H9 (cell line): Measurements from ENCODE around the gene RNF125. TPM values are rescaled to one million over a fixed set of nuclear protein-coding genes. Genes with fewer than 3 reads are reported as not detected.
A peak's percentile ranks its signal among the peaks of the same experiment; 100 is the strongest.

ENCODE experiments used
- DNase-seq: peaks from one replicate; pipeline ENCODE4 v3.0.0-alpha.2; 2017
- H2AFZ ChIP-seq: one replicate; pipeline ENCODE4 v1.6.1; 2013; ENCODE audit warnings: mild to moderate bottlenecking, low read length, control low read depth, moderate library complexity
- H2AK5ac ChIP-seq: 2 replicates; pipeline ENCODE4 v1.6.1; 2013; ENCODE audit warnings: low read length, control low read depth, mixed read lengths; ENCODE audit not compliant: insufficient read length
- H2BK120ac ChIP-seq: one replicate; pipeline ENCODE4 v1.6.1; 2013; ENCODE audit warnings: low read depth, mild to moderate bottlenecking, low read length, control low read depth, inconsistent platforms; ENCODE audit not compliant: poor library complexity, severe bottlenecking
- H2BK12ac ChIP-seq: 2 replicates; pipeline ENCODE4 v1.6.1; 2013; ENCODE audit warnings: low read length, control low read depth, mixed read lengths, low read depth; ENCODE audit not compliant: insufficient read length
- H2BK15ac ChIP-seq: 2 replicates; pipeline ENCODE4 v1.6.1; 2013; ENCODE audit warnings: low read depth, low read length, control low read depth
- H2BK20ac ChIP-seq: one replicate; pipeline ENCODE4 v1.6.1; 2013; ENCODE audit warnings: low read depth, mild to moderate bottlenecking, low read length, control low read depth, inconsistent platforms; ENCODE audit not compliant: poor library complexity, severe bottlenecking
- H2BK5ac ChIP-seq: 2 replicates; pipeline ENCODE4 v1.6.1; 2013; ENCODE audit warnings: low read length, control low read depth, mixed read lengths; ENCODE audit not compliant: insufficient read length
- H3K14ac ChIP-seq: 2 replicates; pipeline ENCODE4 v1.6.1; 2013; ENCODE audit warnings: low read length, control low read depth; ENCODE audit not compliant: insufficient read depth
- H3K18ac ChIP-seq: 2 replicates; pipeline ENCODE4 v1.6.1; 2013; ENCODE audit warnings: low read depth, mild to moderate bottlenecking, mixed read lengths, low read length, control low read depth; ENCODE audit not compliant: insufficient read length
- H3K23ac ChIP-seq: 2 replicates; pipeline ENCODE4 v1.6.1; 2013; ENCODE audit warnings: low read length, control low read depth, mixed read lengths, low read depth; ENCODE audit not compliant: insufficient read length
- H3K23me2 ChIP-seq: 2 replicates; pipeline ENCODE4 v1.6.1; 2013; ENCODE audit warnings: low read depth, mild to moderate bottlenecking, mixed read lengths, low read length, control low read depth; ENCODE audit not compliant: insufficient read length, poor library complexity, severe bottlenecking
- H3K27ac ChIP-seq: 2 replicates; pipeline ENCODE4 v1.5.1; 2013; ENCODE audit warnings: low read length, control low read depth, mixed read lengths, low read depth; ENCODE audit not compliant: insufficient read length
- H3K27me3 ChIP-seq: 2 replicates; pipeline ENCODE4 v1.6.1; 2013; ENCODE audit warnings: low read length, control low read depth, inconsistent platforms; ENCODE audit not compliant: insufficient read depth
- H3K4ac ChIP-seq: 2 replicates; pipeline ENCODE4 v1.6.1; 2013; ENCODE audit warnings: low read depth, mild to moderate bottlenecking, control low read depth, inconsistent platforms, low read length, moderate library complexity
- H3K4me1 ChIP-seq: 2 replicates; pipeline ENCODE4 v1.6.1; 2013; ENCODE audit warnings: low read length, control low read depth, inconsistent platforms; ENCODE audit not compliant: insufficient read depth
- H3K4me2 ChIP-seq: 2 replicates; pipeline ENCODE4 v1.6.1; 2013; ENCODE audit warnings: low read length, control low read depth, mixed read lengths; ENCODE audit not compliant: insufficient read length, insufficient read depth
- H3K56ac ChIP-seq: 2 replicates; pipeline ENCODE4 v1.6.1; 2013; ENCODE audit warnings: low read depth, mild to moderate bottlenecking, mixed read lengths, low read length, control low read depth; ENCODE audit not compliant: insufficient read length
- H3K79me1 ChIP-seq: 2 replicates; pipeline ENCODE4 v1.6.1; 2013; ENCODE audit warnings: low read depth, mild to moderate bottlenecking, moderate library complexity, low read length, control low read depth, inconsistent platforms; ENCODE audit not compliant: insufficient read depth, poor library complexity, severe bottlenecking
- H3K79me2 ChIP-seq: 2 replicates; pipeline ENCODE4 v1.6.1; 2013; ENCODE audit warnings: low read length, control low read depth, inconsistent platforms; ENCODE audit not compliant: insufficient read depth
- H3K9ac ChIP-seq: 2 replicates; pipeline ENCODE4 v1.6.1; 2013; ENCODE audit warnings: low read length, control low read depth, mixed read lengths; ENCODE audit not compliant: insufficient read length; ENCODE audit errors: extremely low read depth
- H3K9me3 ChIP-seq: one replicate; pipeline ENCODE4 v1.6.1; 2013; ENCODE audit warnings: low read depth, low read length, inconsistent platforms; ENCODE audit not compliant: control insufficient read depth
- H3T11ph ChIP-seq: one replicate; pipeline ENCODE4 v1.6.1; 2013; ENCODE audit warnings: mild to moderate bottlenecking, low read length, control low read depth, inconsistent platforms
- H4K20me1 ChIP-seq: one replicate; pipeline ENCODE4 v1.6.1; 2013; ENCODE audit not compliant: control insufficient read depth, insufficient read length, insufficient read depth
- H4K5ac ChIP-seq: 2 replicates; pipeline ENCODE4 v1.6.1; 2013; ENCODE audit warnings: low read depth, mild to moderate bottlenecking, mixed read lengths, low read length, control low read depth; ENCODE audit not compliant: insufficient read length
- H4K8ac ChIP-seq: replicated peaks from 2 replicates; pipeline ENCODE4 v1.6.1; 2013; ENCODE audit warnings: low read length, control low read depth, mixed read lengths, low read depth; ENCODE audit not compliant: insufficient read length
- H4K91ac ChIP-seq: 2 replicates; pipeline ENCODE4 v1.6.1; 2013; ENCODE audit warnings: low read depth, mild to moderate bottlenecking, moderate library complexity, mixed read lengths, low read length, control low read depth; ENCODE audit not compliant: insufficient read length
- H3K27ac Mint-ChIP-seq, 3 experiments: 2 replicates in 2 of 3; 3 replicates in 1 of 3; pipeline ENCODE4 v1.8.0; 2020 to 2021; ENCODE audit warnings: mixed read lengths in 3 of 3, mild to moderate bottlenecking in 1 of 3, moderate library complexity in 1 of 3
- H3K27me3 Mint-ChIP-seq: 2 replicates; pipeline ENCODE4 v1.8.0; 2021; ENCODE audit warnings: low read depth, mild to moderate bottlenecking, moderate library complexity, mixed read lengths
- H3K36me3 Mint-ChIP-seq, 3 experiments: 2 replicates in 2 of 3; 3 replicates in 1 of 3; pipeline ENCODE4 v1.8.0; 2020 to 2021; ENCODE audit warnings: low read depth in 3 of 3, mixed read lengths in 3 of 3; ENCODE audit not compliant: insufficient read depth in 1 of 3
- H3K4me1 Mint-ChIP-seq, 2 experiments: 2 replicates each; pipeline ENCODE4 v1.8.0; 2020; ENCODE audit warnings: mixed read lengths in 2 of 2
- H3K4me3 Mint-ChIP-seq, 2 experiments: 2 replicates in 1 of 2; 3 replicates in 1 of 2; pipeline ENCODE4 v1.8.0; 2020 to 2021; ENCODE audit warnings: mild to moderate bottlenecking in 2 of 2, mixed read lengths in 2 of 2, moderate library complexity in 1 of 2
- H3K9me3 Mint-ChIP-seq, 2 experiments: 2 replicates in 1 of 2; 3 replicates in 1 of 2; pipeline ENCODE4 v1.8.0; 2020; ENCODE audit warnings: mild to moderate bottlenecking in 2 of 2, mixed read lengths in 2 of 2, moderate library complexity in 1 of 2
- CTCF ChIP-seq: fragments of 200-600 bp; sonication (generic); conservative IDR thresholded peaks from 3 replicates; pipeline ENCODE4 v1.8.0; 2021; ENCODE audit warnings: antibody characterized with exemption, mild to moderate bottlenecking
- WGBS: extraction: QIAGEN DNeasy Blood & Tissue Kit; methylation state at CpG from one replicate; pipeline ENCODE4 v1.1.7; 2013; ENCODE audit warnings: missing lambda C conversion rate, low lambda C conversion rate, mixed read lengths; ENCODE audit not compliant: insufficient read length; ENCODE audit errors: extremely low coverage; 5-methylcytosine and 5-hydroxymethylcytosine counted together
- total RNA-seq: library from RNA; stranded (reverse); gene quantifications from 2 replicates; pipeline ENCODE4 v1.2.1, GENCODE V29; 2021

RNF125 gene
- total RNA-seq, 1 experiment from 2014 or later, result 8.3 TPM

- Histone ChIP-seq H3K27me3 (no peaks in the 10 kb centered on the region), H2BK20ac (no peak overlapping the region), H3K9me3 (no peaks in the 10 kb centered on the region), H2BK12ac (no peak overlapping the region), H2BK15ac (no peak overlapping the region), H4K8ac (no peak overlapping the region), H3K27ac (no peak overlapping the region), H2AK5ac (no peak overlapping the region), H4K5ac (no peak overlapping the region), H3K56ac (no peak overlapping the region), H2BK5ac (no peak overlapping the region), H3K79me2 (no peaks in the 10 kb centered on the region), H3K18ac (no peak overlapping the region), H2AFZ (no peak overlapping the region), H3K4me2 (no peak overlapping the region), H3K14ac (no peak overlapping the region), H3T11ph (no peak overlapping the region), H3K23me2 (no peaks in the 10 kb centered on the region), H3K9ac (no peak overlapping the region), H3K23ac (no peak overlapping the region), H3K4me1 (no peaks in the 10 kb centered on the region), H4K20me1 (no peaks in the 10 kb centered on the region), H3K4ac (no peak overlapping the region), H3K79me1 (no peaks in the 10 kb centered on the region), H4K91ac (no peak overlapping the region), H2BK120ac (no peak overlapping the region)
- H3K36me3 Mint-ChIP-seq, result peaks cover 11 to 20% (median 19%) of the 10 kb centered on the region in 3 experiments; a peak in 6 of 7 replicates
- DNase-seq, result no peak
- TF ChIP-seq CTCF, result no peak
- no CpG with 5 or more reads among the region's 4 CpGs for WGBS
- no peaks in the 10 kb centered on the region for H3K27me3 Mint-ChIP-seq
- peaks cover 0 to 2% of the 10 kb centered on the region in 2 experiments; a peak in 2 of 5 replicates for H3K9me3 Mint-ChIP-seq
- no peak overlapping the region for H3K4me3 Mint-ChIP-seq
- H3K4me1 Mint-ChIP-seq, result peaks cover 3 to 4% of the 10 kb centered on the region in 2 experiments
- H3K27ac Mint-ChIP-seq, result peak overlapping the region in 2 of 3 experiments; percentile 32 to 46; a peak in 4 of 7 replicates
Measured at GRCh38 chr18:32048507-32049091, 30.0 kb downstream of the RNF125 start.
